ENCODE data around the gene PCMTD2.

DNA sequence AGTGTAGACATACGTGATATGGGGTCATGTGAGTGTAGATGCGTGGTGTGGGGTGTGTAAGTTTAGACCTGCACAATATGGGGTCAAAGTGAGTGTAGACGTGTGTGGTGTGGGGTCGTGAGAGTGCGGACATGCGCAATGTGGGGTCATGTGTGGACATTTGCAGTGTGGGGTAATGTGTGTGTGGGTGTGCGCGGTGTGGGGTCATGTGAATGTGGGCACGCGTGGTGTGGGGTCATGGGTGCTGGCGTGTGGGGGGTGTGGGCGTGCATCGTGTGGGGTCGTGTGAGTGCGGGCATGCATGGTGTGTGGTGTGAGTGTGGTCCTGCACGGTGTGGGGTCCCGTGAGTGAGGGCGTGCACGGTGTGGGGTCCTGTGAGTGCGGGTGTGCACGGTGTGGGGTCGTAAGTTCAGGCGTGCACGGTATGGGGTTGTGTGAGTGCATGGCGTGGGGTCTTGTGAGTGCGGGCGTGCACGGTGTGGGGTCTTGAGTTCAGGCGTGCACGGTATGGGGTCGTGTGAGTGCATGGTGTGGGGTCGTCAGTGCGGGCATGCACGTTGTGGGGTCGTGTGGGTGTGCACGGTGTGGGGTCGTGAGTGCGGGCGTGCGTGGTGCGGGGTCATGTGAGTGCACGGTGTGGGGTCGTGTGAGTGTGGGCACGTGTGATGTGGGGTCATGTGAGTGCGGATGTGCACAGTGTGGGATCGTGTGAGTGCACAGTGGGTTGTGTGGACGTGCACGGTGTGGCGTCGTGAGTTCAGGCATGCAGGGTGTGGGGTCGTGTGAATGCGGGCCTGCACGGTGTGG, 14.3 kb downstream of the PCMTD2 start:
- TF ChIP-seq, protein P1, sequence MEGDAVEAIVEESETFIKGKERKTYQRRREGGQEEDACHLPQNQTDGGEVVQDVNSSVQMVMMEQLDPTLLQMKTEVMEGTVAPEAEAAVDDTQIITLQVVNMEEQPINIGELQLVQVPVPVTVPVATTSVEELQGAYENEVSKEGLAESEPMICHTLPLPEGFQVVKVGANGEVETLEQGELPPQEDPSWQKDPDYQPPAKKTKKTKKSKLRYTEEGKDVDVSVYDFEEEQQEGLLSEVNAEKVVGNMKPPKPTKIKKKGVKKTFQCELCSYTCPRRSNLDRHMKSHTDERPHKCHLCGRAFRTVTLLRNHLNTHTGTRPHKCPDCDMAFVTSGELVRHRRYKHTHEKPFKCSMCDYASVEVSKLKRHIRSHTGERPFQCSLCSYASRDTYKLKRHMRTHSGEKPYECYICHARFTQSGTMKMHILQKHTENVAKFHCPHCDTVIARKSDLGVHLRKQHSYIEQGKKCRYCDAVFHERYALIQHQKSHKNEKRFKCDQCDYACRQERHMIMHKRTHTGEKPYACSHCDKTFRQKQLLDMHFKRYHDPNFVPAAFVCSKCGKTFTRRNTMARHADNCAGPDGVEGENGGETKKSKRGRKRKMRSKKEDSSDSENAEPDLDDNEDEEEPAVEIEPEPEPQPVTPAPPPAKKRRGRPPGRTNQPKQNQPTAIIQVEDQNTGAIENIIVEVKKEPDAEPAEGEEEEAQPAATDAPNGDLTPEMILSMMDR (conservative IDR thresholded peaks at IDR 0.05; ENCODE audit: low read depth, low read length): no peak
- TF ChIP-seq EZH2 (IDR thresholded peaks at IDR 0.05; ENCODE audit: low read length, unreplicated experiment) (no peak), EZH2phosphoT487 (IDR thresholded peaks at IDR 0.05; ENCODE audit: borderline replicate concordance, low read length) (no peak)
